ENCODE results near the gene DLL3. TPM values are rescaled to one million over a fixed set of nuclear protein-coding genes. Genes with fewer than 3 reads are reported as not detected.

DLL3 gene
- total and polyA plus RNA-seq, 10 of the 15 experiments (the other 5 are each of a cell fraction or from before 2014, with no cell fraction given), result 0.18 to 2.0 (median 0.95) TPM

- in situ Hi-C loops (cut with MboI) (no loop called here), intact Hi-C loops (cut with micrococcal nuclease; ENCODE audit: unreplicated experiment) (no loop called here)
- ATAC-seq (peak; percentile 46), FAIRE-seq (no peak), DNase-seq (ENCODE audit: low read depth, low spot score) (no peak)
- Histone ChIP-seq H2AFZ (ENCODE audit: control insufficient read depth, low read depth, low read length) (peak overlapping the region; percentile 47), H3K4me2 (ENCODE audit: control insufficient read depth, insufficient read depth) (no peak overlapping the region; the same call in 1 of the 2 replicates), H3K27ac (ENCODE audit: control insufficient read depth, insufficient read depth) (no peak overlapping the region), H3K27me3 (replicated peaks in 1 of 2; ENCODE audit: control insufficient read depth in 2 of 2, insufficient read depth in 2 of 2, low read length in 1 of 2) (peaks cover 0 to 16% of the 10 kb centered on the region in 2 experiments; a peak in 3 of 4 replicates), H3K9ac (ENCODE audit: control insufficient read depth, insufficient read depth, low read length) (no peak overlapping the region), H3K4me1 (ENCODE audit: control insufficient read depth, insufficient read depth, low read length) (peaks cover 15% of the 10 kb centered on the region), H4K20me1 (ENCODE audit: control insufficient read depth, insufficient read depth) (no peaks in the 10 kb centered on the region), H3K4me3 (no peak overlapping the region), H3K36me3 (ENCODE audit: control insufficient read depth in 2 of 2, insufficient read depth in 2 of 2, low read length in 1 of 2) (no peaks in the 10 kb centered on the region), H3K79me2 (ENCODE audit: control insufficient read depth, insufficient read depth, low read length) (no peaks in the 10 kb centered on the region), H3K9me3 (replicated peaks; ENCODE audit: control insufficient read depth, insufficient read depth, low read length) (no peaks in the 10 kb centered on the region; the same call in 2 of the 3 replicates)
- 43% methylated on average over 29 of the region's 69 CpGs for WGBS (ENCODE audit: insufficient coverage, insufficient replicate concordance, low lambda C conversion rate, missing lambda C conversion rate)
- ChIA-PET CTCF (interaction anchor here (0.8 to 1.7 kb wide), 12 partner anchors 16 to 381 kb away, joined by 3 to 15 read pairs (median 4); partner anchors contain the start of genes EID2, EID2B and SUPT5H), SMC1A (ENCODE audit: uncharacterized antibody, unreplicated experiment) (interaction anchor here (0.8 to 1.8 kb wide), 3 partner anchors 33 to 170 kb away, joined by 3 to 7 read pairs (median 4); no protein-coding TSS in a partner anchor), POLR2A (interaction anchor here (0.8 kb wide), 1 partner anchor 63 kb away, joined by 3 read pairs; no protein-coding TSS in a partner anchor), RAD21 (ENCODE audit: unreplicated experiment) (interaction anchor here (0.9 to 1.5 kb wide), 4 partner anchors 28 to 88 kb away, joined by 3 to 13 read pairs (median 4); partner anchors contain the start of gene EID2B)
- BruUV-seq (replicated peaks), result no TSS peak
- TF ChIP-seq REST (IDR thresholded peaks at IDR 0.05; ENCODE audit: low read depth, low read length), result no peak
- no peak for TF ChIP-seq ZNF207 (IDR thresholded peaks at IDR 0.05; ENCODE audit: borderline replicate concordance)
- peak; percentile 30; the same call in 1 of the 2 replicates for TF ChIP-seq RAD21 (IDR thresholded peaks at IDR 0.05; ENCODE audit: insufficient read depth, low read depth, low read length)
- TF ChIP-seq MXI1 (IDR thresholded peaks at IDR 0.05; ENCODE audit: low read depth, low read length), result no peak
- no peak for TF ChIP-seq IRF5 (IDR thresholded peaks at IDR 0.05; ENCODE audit: borderline replicate concordance)
- no peak for TF ChIP-seq ZNF622 (IDR thresholded peaks at IDR 0.05)
- TF ChIP-seq USF1 (IDR thresholded peaks at IDR 0.05; ENCODE audit: borderline replicate concordance, extremely low read length, insufficient read depth, low read depth, low read length), result no peak
- TF ChIP-seq ETV6 (conservative IDR thresholded peaks at IDR 0.05 in 1 of 2, IDR thresholded peaks at IDR 0.05 in 1 of 2; ENCODE audit: borderline replicate concordance in 1 of 2, low read depth in 1 of 2), result no peak
- no peak; the same call in 1 of the 2 replicates for TF ChIP-seq PAX5 (IDR thresholded peaks at IDR 0.05; ENCODE audit: borderline replicate concordance, low read depth, low read length)
- TF ChIP-seq NFYB (IDR thresholded peaks at IDR 0.05; ENCODE audit: insufficient read depth, low read depth, low read length), result no peak
- TF ChIP-seq RUNX3 (IDR thresholded peaks at IDR 0.05; ENCODE audit: low read length), result peak; percentile 86
- TF ChIP-seq LARP7 (IDR thresholded peaks at IDR 0.05), result peak; percentile 65; the same call in 1 of the 2 replicates
- TF ChIP-seq KDM1A (IDR thresholded peaks at IDR 0.05; ENCODE audit: borderline replicate concordance), result no peak
- TF ChIP-seq CEBPB (IDR thresholded peaks at IDR 0.05; ENCODE audit: borderline replicate concordance in 1 of 2, low read depth in 2 of 2, low read length in 2 of 2), result no peak
- TF ChIP-seq E2F4 (IDR thresholded peaks at IDR 0.05; ENCODE audit: low read depth, low read length), result no peak
Observed at GRCh38 chr19:39502640-39503417, 4.1 kb downstream of the DLL3 start.
